GM19193 (cell line): ENCODE data around the gene PPP1R14C.

Experiments used
- POLR2A ChIP-seq: IDR thresholded peaks from 4 replicates; pipeline ENCODE4 v1.6.1; 2011; ENCODE audit not compliant: insufficient read depth, insufficient read length; ENCODE audit errors: extremely low read depth

The PPP1R14C gene

DNA sequence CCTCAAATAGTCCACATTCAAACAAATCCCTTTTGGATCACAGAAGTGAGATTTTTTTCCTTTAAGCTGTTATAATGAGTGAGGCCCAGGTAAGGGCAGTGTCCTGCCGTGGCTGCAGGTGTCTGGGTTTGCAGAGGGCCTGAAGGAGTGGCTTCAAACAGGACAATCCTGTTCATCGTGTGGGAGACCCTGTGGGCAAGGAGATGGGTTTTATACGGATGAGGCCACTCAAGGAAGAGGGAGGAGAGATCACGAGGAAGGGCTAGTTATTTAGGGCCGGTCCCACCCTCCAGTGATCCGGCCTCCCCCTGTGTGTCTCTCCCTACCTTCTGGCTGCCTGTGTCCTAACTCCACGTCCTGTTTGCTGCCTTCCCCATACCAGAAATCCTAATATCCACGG, 33.8 kb downstream of the PPP1R14C start:
- TF ChIP-seq POLR2A, result no peak

DNA sequence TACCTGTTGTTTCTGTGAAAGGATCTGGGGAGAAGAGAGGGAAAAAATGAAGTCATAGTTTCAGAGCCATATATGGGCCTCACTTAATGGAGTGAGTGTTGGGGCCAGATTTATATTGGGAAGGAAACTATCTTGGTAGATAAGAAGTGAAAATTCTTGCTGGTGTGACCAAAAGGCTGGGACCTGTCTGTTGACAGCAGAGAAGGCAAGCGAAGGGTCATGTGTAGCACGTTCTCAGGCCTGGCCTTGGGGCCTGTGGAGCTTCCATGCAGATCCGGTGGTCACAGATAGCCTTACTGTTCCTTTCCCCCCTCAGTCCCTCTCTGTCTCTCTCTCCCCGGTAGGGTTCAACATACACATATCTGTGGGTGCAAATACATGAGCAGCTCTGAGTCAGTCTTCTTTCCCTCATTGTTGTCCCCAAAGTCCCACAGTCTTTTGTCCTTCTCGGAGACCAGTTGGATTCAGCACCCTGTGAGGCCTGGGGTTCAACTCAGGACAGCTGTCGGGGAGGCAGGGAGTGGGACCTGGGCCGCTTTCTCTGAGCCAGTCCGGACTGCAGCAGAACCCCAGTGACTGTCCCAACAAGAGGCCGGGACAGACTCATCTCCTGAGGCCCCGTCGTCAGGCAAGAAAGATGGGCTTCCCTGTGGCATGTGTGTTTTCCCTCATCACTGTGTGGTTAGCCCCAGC, 34.6 kb downstream of the PPP1R14C start:
- no peak for TF ChIP-seq POLR2A

DNA sequence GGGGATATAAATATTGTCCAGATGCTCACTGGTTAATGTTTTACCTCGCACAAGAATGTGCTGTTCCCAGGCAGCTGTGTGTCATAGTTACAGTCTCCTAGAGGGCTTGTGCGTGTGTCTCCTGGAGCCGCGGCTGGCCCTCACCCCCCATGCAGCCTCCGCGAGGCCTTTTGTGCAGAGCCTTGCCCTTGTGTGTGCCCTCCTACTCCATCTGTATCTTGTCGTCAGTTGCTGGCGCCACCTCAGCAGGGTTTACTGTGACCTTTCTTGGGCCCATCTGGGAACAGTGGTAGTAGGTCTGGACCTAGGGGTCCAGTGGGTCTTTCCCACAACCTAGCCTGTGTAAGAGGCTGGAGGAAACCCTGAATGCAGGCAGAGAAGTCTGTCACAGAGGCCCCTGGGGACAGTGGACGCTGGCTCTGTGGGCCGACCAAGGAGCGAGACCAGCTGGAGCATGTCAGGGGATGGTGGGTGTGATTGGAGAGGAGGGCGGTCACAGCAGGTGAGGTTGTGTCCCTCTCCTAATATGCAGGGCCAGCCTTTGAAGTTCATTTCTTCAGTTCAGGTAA, 35.2 kb downstream of the PPP1R14C start:
- TF ChIP-seq POLR2A, result no peak

DNA sequence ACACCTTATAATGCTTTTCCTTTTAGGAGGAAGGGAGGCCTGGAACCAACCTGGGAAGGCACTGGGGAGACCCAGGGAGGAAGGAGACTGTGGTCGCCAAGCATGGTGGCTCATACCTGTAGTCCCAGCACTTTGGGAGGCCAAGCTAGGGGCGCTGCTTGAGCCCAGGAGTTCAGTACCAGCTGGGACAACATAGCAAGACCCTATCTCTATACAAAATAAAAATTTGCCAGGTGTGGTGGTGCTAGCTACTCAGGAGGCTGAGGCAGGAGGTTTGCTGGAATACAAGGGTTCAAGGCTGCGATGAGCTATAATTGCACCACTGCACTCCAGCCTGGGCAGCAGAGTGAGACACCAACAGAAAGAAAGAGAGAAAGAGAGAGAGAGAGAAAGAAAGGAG, 36.2 kb downstream of the PPP1R14C start:
- no peak for TF ChIP-seq POLR2A

DNA sequence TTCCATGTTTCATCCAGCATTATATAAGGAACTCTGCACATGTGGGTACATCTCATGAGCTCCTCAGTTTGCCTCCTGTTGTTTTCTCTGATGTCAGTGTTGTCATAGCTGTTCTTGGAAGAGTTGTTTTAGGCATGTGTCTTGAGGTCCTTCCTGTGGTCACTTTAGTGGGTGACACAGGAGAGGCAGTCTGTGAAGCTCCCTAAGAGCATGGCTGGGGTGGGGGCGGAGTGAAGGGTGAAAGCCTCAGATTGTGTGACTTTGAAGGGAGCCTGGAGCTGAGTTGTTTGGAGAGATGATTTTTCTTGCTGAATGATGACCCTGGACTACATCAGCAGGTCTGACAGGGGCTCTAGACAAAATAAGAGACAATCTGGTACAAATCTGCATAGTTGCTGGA, 37.7 kb downstream of the PPP1R14C start:
- no peak for TF ChIP-seq POLR2A

DNA sequence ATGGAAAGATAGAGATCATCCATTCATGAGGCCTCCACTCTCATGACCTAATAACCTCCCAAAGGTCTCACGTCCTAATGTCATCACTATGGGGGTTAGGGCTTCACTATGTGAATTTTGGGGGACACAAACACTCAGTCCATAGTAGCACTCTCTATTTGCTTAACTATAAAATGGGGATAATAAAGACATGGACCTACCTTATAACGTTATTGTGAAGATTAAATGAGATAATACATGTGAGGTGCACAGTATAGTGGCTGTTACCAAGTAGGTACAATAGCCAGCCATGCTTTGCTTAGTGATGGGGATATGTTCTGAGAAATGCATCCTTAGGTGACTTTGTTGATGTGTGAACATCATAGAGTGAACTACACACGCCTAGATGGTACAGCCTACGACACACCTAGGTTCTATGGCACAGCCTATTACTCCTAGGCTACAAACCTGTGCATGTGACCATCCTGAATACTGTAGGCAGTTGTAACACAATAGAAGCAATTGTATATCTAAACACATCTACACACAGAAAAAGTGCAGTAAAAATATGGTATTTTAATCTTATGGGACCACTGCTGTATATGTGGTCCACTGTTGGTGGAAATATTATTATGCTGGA, 39.7 kb downstream of the PPP1R14C start:
- TF ChIP-seq POLR2A, result no peak

DNA sequence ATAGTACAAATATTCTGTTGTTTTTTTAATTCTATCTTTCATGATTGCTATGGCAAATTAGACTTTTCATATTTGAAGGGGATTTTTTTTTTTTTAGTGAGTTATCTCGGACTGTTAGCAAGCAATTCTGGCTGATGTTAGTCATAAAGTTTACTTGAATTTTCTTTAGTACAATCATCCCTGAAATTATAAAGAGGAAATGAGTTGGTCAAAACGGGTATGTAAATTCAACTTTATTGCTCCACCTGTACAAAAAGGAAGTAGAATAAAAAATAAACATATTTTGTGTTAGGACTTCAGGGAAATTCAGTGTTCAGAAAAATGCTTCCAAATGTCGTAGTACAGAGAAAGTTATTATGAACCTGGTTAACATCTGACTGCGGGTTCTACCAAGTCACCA, 40.3 kb downstream of the PPP1R14C start:
- no peak for TF ChIP-seq POLR2A

DNA sequence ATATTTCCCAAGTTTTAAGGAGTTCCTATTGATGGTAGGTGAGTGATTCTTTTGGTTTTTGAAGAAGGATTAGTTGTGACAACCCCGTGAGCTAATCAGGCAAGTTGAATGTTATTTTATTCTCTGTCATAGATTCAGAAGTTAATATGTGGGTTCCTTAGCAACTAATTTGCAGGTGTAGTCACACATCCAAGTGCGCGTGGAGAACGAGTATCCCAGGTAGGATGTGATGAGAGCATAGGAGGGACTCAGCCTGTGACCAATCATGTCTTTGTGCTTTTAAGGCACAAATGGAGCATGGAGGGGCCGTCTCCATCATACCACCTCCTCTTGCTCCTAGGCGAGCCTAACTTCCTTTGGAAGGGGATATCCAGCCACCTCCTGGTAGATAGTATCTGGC, 41.1 kb downstream of the PPP1R14C start:
- no peak for TF ChIP-seq POLR2A

DNA sequence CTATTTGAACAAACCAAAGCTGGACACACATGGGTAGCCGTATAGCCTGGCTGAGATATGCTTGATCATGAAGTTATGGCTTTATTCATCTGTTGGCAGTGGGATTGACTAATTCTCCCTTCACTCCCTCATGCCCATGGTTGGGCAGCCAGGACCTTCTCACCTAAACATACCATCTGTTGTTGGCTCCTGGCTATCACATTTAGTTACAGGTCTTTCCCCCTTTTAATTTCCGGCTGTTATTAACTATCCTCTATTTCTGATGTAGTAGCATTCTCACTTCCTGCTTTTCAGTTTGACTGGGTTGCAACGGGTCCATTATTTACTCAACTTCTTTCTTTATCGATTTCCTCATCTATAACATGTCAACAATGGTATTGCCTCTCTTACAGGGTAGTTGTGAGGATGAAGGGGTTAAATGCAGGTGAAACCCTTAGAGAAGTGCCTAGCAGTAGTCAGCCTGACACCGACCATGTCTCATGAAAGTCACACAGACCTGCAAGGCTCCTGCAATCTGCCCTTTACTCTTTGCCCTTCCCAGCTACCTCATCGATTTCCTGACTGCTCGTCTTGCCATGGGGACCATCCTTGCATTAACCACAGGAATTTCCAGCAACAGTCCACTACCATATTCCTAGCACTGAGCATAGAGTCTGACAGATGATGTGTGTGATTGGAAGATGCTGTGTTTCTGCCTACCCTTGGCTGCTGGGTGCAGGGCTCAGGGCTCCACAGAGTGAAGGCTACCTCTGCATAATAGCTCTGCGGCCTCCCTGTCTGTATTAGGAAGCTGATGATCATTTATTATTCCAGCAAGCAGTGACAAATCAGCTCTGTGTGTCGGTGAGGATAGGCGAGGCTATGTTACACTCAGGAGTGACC, 42.2 kb downstream of the PPP1R14C start:
- TF ChIP-seq POLR2A, result no peak

DNA sequence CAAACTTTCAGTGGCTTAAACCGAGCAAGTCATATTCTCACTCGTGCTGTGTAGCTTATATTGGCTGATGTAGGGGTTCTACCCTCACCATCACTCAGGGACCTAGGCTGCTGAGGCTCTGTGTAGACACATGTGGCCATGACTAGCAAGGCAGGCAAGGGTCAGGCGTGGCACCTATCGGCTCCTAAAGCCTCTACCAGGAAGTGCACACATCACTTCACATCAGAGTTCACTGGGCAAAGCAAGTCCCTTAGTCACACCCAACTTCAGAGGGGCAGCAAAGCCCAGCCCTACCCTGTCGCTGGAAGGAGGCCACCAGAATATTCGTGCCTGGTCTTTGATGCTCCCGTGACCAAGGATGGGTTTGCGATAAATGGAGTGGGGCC, 42.9 kb downstream of the PPP1R14C start:
- no peak for TF ChIP-seq POLR2A

DNA sequence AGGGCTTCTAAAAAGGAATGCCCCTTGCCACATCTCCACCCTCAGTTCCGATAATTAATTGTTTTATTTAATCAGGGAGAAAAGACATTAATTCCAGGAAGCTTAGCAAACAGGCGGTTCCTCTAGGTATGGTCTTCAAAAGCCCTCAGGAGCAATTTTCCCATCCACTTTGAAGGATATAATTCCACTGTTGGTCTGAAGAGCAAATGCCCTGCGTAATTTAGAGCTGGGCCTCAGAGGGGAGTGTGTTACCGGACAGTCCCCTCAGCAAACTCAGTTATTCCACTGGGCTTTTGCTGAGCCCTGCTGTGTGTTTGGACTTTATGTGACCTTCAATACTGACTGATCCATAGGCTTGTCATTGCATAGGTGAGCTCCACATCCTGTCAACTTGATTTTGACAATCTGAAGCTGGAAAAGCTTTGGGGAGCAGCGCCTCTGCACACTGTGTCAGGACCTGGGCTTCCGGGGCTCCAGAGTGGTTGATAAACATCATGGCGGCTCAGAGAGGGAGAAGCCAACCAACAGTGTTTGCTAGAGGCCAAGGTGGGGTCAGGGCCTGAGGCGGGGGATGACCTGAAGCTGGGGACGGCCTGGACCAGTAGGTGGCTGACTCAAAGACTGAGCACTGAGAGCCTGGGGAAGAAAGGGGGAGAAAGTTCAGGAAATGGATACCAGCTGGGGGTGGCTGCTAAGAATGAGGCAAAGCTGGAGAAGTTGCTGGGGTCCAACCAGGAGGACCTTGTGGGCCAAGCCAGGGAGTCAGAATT, 43.5 kb downstream of the PPP1R14C start:
- no peak for TF ChIP-seq POLR2A

DNA sequence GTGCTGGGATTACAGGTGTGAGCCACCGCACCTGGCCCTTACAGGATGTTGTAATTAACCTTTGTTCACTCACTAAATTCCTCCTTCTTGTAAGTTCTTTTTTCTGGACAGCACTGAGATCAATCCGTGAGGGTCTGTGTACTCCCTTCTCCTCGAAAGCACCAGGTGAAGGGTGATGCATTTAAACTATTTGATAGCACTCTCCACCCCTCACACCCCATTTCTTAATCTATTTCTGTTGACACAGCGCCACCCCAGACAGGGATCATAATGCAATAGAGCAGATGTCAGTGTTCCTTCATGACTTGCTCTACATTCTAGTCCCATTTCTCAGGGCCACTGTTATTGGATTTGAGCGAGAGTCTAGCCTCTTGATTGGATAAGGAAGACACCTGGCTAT, 46.3 kb downstream of the PPP1R14C start:
- no peak for TF ChIP-seq POLR2A

DNA sequence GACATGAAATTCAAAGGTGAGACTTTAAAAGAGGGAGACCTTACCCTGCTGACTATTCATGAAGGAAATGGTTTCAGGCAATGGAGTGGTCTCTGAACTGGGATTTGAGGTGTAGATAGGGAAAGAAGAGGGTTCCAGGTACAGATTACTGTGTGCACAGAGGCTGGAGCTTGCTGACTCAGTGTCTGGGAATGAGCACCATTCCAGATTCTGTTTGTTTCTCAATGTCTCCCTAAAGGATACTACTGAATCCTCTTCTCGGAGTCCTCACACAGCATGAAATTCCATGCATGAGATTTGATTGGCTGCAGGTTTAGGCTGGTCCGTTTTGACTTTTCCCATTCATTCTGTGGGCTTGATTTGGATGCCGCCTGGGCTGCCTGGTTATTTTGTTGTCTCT, 49.0 kb downstream of the PPP1R14C start:
- TF ChIP-seq POLR2A, result no peak

DNA sequence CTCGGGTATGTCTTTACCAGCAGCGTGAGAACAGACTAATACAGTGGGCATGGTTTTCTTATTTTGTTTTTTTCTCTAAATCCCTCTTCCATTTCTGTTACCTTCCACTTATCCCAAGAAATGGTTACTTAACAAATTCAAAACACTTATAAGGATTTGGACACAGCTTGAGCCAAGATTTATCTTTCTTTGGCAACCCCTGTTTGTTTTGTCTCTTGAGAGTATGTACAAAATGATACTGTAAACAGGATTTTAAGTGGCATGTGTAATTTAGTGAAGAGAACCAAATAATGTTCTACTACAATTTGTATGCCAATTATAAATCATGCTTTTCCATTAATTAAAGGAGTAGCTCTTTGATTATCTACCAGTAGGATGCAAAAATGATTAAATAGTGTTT, 51.4 kb downstream of the PPP1R14C start:
- no peak for TF ChIP-seq POLR2A

DNA sequence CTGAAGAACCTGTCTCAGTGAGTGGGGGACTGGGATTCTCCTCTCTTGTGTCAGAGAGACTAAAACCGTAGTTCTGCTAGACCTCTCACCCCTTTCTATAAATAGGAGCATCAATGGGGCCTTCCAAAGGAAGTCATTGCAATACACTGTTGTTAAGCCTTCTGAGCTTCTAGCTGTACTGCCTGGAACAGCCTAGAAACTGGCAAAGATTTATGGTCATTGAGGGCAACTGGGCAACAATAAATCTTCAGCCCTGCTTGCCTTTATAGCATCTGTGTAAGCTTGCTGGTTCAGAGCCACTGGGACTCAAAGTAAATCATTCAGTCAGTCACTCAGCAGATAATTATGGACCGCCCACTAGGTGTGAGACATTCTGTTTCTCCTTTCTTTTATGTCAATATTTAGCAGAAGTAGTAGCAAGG, 53.2 kb downstream of the PPP1R14C start:
- no peak for TF ChIP-seq POLR2A

DNA sequence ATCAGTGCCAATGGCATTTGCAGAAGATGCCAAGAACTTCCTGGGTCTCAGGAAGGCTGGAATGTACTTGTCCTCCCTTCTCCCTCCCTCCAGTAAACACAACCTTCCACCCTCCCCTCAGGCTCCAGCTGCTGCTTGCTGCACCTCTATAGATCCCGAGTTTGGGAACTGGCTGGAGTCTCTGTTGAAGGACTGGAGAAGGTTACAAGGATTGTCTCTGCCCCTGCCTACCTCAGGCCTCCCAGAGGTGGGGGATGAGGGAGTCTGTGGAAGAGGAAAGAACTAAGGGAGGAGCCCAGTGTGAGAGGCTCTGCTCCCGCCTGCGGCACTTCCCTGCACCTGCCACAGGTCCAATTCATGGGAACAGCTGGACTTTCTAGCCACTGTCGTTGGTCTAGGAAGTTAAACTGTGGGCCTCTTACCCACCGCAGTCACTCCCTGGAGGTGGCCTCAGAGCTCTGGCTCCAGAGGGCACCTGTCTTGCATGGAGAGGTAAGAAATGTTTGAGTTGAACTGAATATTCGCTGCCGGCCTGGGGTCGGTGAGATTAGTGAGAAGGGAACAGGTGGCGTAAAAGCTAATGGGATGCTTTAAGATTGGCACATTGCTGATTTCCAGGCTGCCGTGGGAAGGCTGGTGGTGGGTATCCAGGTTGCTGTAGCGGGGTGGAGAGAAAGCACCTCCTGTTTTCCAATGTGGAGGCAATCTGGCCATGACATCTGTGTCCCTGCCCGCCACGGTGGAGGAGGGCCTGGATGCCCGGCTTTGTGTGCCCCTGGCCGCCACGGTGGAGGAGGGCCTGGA, 54.3 kb downstream of the PPP1R14C start:
- TF ChIP-seq POLR2A, result no peak
